HepG2 (cell line): ENCODE results near the gene MSANTD1. TPM values are rescaled to one million over a fixed set of nuclear protein-coding genes. Genes with fewer than 3 reads are reported as not detected.
A peak's percentile ranks its signal among the peaks of the same experiment; 100 is the strongest.

Experiments used
- ATAC-seq: fragments of 200-7000 bp; cut with Tn5 transposase; 3 replicates; pipeline ENCODE4 v1.9.1; 2020; ENCODE audit warnings: mild to moderate bottlenecking, moderate library complexity
- BruUV-seq: library from RNA; stranded (reverse); fragments of 400-500 nt; replicated peaks from 2 replicates; lab custom pipeline; 2021; lab: Mats Ljungman, UMichigan
- CTCF ChIA-PET: fragments of 300-600 bp; formaldehyde crosslinking; extraction: SDS; loops from one replicate; lab custom pipeline; 2021; ENCODE audit warnings: low total read pairs, inconsistent platforms, low intra/inter-chr PET ratio; lab: Yijun Ruan, JAX
- POLR2A ChIA-PET: fragments of 350-600 bp; sonication (Branson Sonifier 250); formaldehyde crosslinking; loops from one replicate; lab custom pipeline; 2020; ENCODE audit warnings: antibody characterized with exemption, inconsistent platforms; lab: Yijun Ruan, JAX
- DNase-seq: peaks from one replicate; pipeline ENCODE4 v3.0.0-alpha.2; 2015; ENCODE audit warnings: low spot score
- FAIRE-seq: peaks from 3 replicates; lab custom pipeline; 2011; peaks lifted over from hg19 to GRCh38; lab: Jason Lieb, UNC
- H2AFZ ChIP-seq: one replicate; pipeline ENCODE4 v1.6.1; 2011; ENCODE audit warnings: low read length, inconsistent platforms
- H3K27ac ChIP-seq: fragments of 300-600 bp; 3 replicates; pipeline ENCODE4 v1.8.0; 2011; ENCODE audit warnings: mixed run types, mild to moderate bottlenecking, mixed read lengths, low read length, inconsistent platforms; ENCODE audit not compliant: insufficient read depth; ENCODE audit errors: extremely low read length
- H3K27me3 ChIP-seq, 2 experiments: fragments of 200-600 bp in 1 of 2; 2 replicates in 1 of 2; 3 replicates in 1 of 2; pipeline versions ENCODE4 v1.6.0 to v1.8.0; 2011; ENCODE audit warnings: low read length in 2 of 2, mild to moderate bottlenecking in 2 of 2, moderate library complexity in 2 of 2, inconsistent platforms in 1 of 2; ENCODE audit not compliant: insufficient read depth in 2 of 2, control insufficient read depth in 1 of 2
- H3K36me3 ChIP-seq, 2 experiments: fragments of 200-600 bp in 1 of 2; replicated peaks in 1 of 2; 2 replicates in 1 of 2; 3 replicates in 1 of 2; pipeline versions ENCODE4 v1.5.1 to v1.8.0; 2011; ENCODE audit warnings: low read length in 2 of 2, inconsistent platforms in 1 of 2; ENCODE audit not compliant: insufficient read depth in 2 of 2, control insufficient read depth in 1 of 2
- H3K4me1 ChIP-seq: 2 replicates; pipeline ENCODE4 v1.5.1; 2012; ENCODE audit warnings: low read length, inconsistent platforms; ENCODE audit not compliant: insufficient read depth
- H3K4me2 ChIP-seq: 2 replicates; pipeline ENCODE4 v1.6.0; 2011; ENCODE audit warnings: low read depth, low read length, inconsistent platforms
- H3K4me3 ChIP-seq, 3 experiments: fragments of 200-600 bp in 1 of 3; sonication (generic), shearing (Covaris generic) in 1 of 3; replicated peaks in 1 of 3; 2 replicates each; pipeline ENCODE4 v1.5.1; 2011 to 2016; ENCODE audit warnings: low read length in 3 of 3, inconsistent platforms in 2 of 3, low read depth in 2 of 3, mild to moderate bottlenecking in 2 of 3, control low read depth in 1 of 3, mixed read lengths in 1 of 3; ENCODE audit not compliant: insufficient read depth in 1 of 3
- H3K79me2 ChIP-seq: one replicate; pipeline ENCODE4 v1.6.1; 2011; ENCODE audit warnings: low read length, inconsistent platforms; ENCODE audit not compliant: insufficient read depth
- H3K9ac ChIP-seq: 2 replicates; pipeline ENCODE4 v1.6.0; 2011; ENCODE audit warnings: mild to moderate bottlenecking, low read depth, low read length, inconsistent platforms; ENCODE audit not compliant: insufficient read depth
- H3K9me3 ChIP-seq: 2 replicates; pipeline ENCODE4 v1.5.1; 2012; ENCODE audit warnings: mild to moderate bottlenecking, low read length
- H4K20me1 ChIP-seq: 2 replicates; pipeline ENCODE4 v1.6.0; 2011; ENCODE audit warnings: inconsistent platforms, mild to moderate bottlenecking, low read length, moderate library complexity; ENCODE audit not compliant: insufficient read depth
- HES4 ChIP-seq: sonication (generic); formaldehyde crosslinking; IDR thresholded peaks from 2 replicates; pipeline ENCODE4 v1.9.0; 2021; ENCODE audit warnings: mild to moderate bottlenecking, missing genetic modification reagents, borderline replicate concordance
- HIC2 ChIP-seq: sonication (generic); formaldehyde crosslinking; IDR thresholded peaks from 2 replicates; pipeline ENCODE4 v1.9.0; 2022; ENCODE audit warnings: low read depth, missing genetic modification reagents
- KLF15 ChIP-seq: sonication (generic); formaldehyde crosslinking; IDR thresholded peaks from 2 replicates; pipeline ENCODE4 v1.8.1; 2023; ENCODE audit warnings: borderline replicate concordance, mild to moderate bottlenecking, inconsistent platforms, missing genetic modification reagents, mixed read lengths
- MTF1 ChIP-seq: sonication (generic); formaldehyde crosslinking; IDR thresholded peaks from 2 replicates; pipeline ENCODE4 v1.5.0; 2020; ENCODE audit warnings: missing genetic modification reagents
- MYNN ChIP-seq: sonication (generic); formaldehyde crosslinking; IDR thresholded peaks from 2 replicates; pipeline ENCODE4 v1.4.0; 2020; ENCODE audit warnings: mild to moderate bottlenecking, low read depth, missing genetic modification reagents
- NFKB2 ChIP-seq: sonication (generic); formaldehyde crosslinking; IDR thresholded peaks from 2 replicates; pipeline ENCODE4 v1.4.0; 2020; ENCODE audit warnings: missing genetic modification reagents, borderline replicate concordance
- ZNF33B ChIP-seq: sonication (generic); formaldehyde crosslinking; IDR thresholded peaks from 2 replicates; pipeline ENCODE4 v1.5.1; 2020; ENCODE audit warnings: mild to moderate bottlenecking, missing genetic modification reagents
- ZNF468 ChIP-seq: sonication (generic); formaldehyde crosslinking; IDR thresholded peaks from 2 replicates; pipeline ENCODE4 v1.8.0; 2022; ENCODE audit warnings: mild to moderate bottlenecking, moderate library complexity, missing genetic modification reagents
- ZNF816 ChIP-seq: sonication (generic); formaldehyde crosslinking; IDR thresholded peaks from 2 replicates; pipeline ENCODE4 v1.8.0; 2022; ENCODE audit warnings: missing genetic modification reagents, mild to moderate bottlenecking, borderline replicate concordance
- WGBS: methylation state at CpG from one replicate; pipeline ENCODE4 v1.1.6; 2017; ENCODE audit warnings: low lambda C conversion rate; 5-methylcytosine and 5-hydroxymethylcytosine counted together
- in situ Hi-C: cut with HindIII; loops from 2 replicates; pipeline ENCODE4 v1.10.0; 2017; ENCODE audit warnings: low pct_unique_long_range_greater_than_20kb; ENCODE audit not compliant: extremely low pct_ligation_motif_present
- intact Hi-C: fragments of 100-400 bp; cut with micrococcal nuclease; formaldehyde crosslinking; loops from one replicate; pipeline ENCODE4 v1.10.0; 2022; ENCODE audit not compliant: unreplicated experiment
- polyA plus RNA-seq, 8 experiments: library from polyadenylated mRNA; depleted of rRNA in 3 of 8; stranded (reverse) in 7 of 8; unstranded in 1 of 8; fragments of >200 nt; fragmentation: Illumina TruSeq in 4 of 8; extraction: Trizol in 4 of 8; gene quantifications; 2 replicates each; pipeline versions ENCODE4 v1.2.1 to v1.2.3, GENCODE V29; 2011 to 2016; ENCODE audit warnings: low read depth in 4 of 8, missing spikeins in 1 of 8, mixed read lengths in 1 of 8; ENCODE audit not compliant: insufficient read depth in 1 of 8
- total RNA-seq, 5 experiments: library from RNA; depleted of rRNA; stranded (reverse); fragments of >200 nt; fragmentation: Illumina TruSeq; extraction: Trizol; gene quantifications; 2 replicates each; pipeline ENCODE4 v1.2.3, GENCODE V29; 2016; ENCODE audit warnings: low read depth in 1 of 5

The MSANTD1 gene
- total and polyA plus RNA-seq, 2 of the 13 experiments (the other 11 are each of a cell fraction or from before 2014, with no cell fraction given), result 0.22 to 0.40 TPM

GRCh38 chr4:3226944-3227343, 22.0 kb upstream of the MSANTD1 start (continued):
- peak; percentile 63 for TF ChIP-seq HIC2 (CRISPR knock-in tag)
- no peak for TF ChIP-seq ZNF468 (CRISPR knock-in tag)

- TF ChIP-seq NFKB2 (no peak), HES4 (CRISPR knock-in tag) (no peak), MYNN (CRISPR knock-in tag) (no peak), ZNF33B (no peak), KLF15 (CRISPR knock-in tag) (no peak), ZNF816 (CRISPR knock-in tag) (no peak), MTF1 (no peak)
- TF ChIP-seq, all 625 proteins: peak for 0
- Histone ChIP-seq H3K4me3 (no peak overlapping the region), H3K27ac (no peak overlapping the region), H3K9ac (no peak overlapping the region), H4K20me1 (no peaks in the 10 kb centered on the region), H3K4me1 (peaks cover 9% of the 10 kb centered on the region; the same call in 1 of the 2 replicates), H3K9me3 (no peaks in the 10 kb centered on the region), H3K27me3 (no peaks in the 10 kb centered on the region), H3K4me2 (no peak overlapping the region), H3K79me2 (no peaks in the 10 kb centered on the region), H3K36me3 (peaks cover 33 to 87% of the 10 kb centered on the region in 2 experiments), H2AFZ (no peak overlapping the region)
- ATAC-seq (no peak), DNase-seq (no peak), FAIRE-seq (no peak)
- BruUV-seq, result no TSS peak
- CTCF ChIA-PET, result no interaction called here
- intact Hi-C loops (no loop called here), in situ Hi-C loops (no loop called here)
- WGBS, result 93% methylated on average over 12 of the region's 23 CpGs
- POLR2A ChIA-PET, result no interaction called here
These were observed 20.9 kb upstream of the MSANTD1 start for GRCh38 chr4:3227878-3228675.
